Glomerular endothelial cell (primary cell): ENCODE data around the gene SPOCK1. TPM values are rescaled to one million over a fixed set of nuclear protein-coding genes. Genes with fewer than 3 reads are reported as not detected.
"Not testable (repeated sequence)": the region's sequence is repeated elsewhere in the genome, so short reads cannot be mapped to it uniquely, and the experiment has no call there.

Experiments
- DNase-seq: peaks from one replicate; pipeline ENCODE4 v3.0.0-alpha.2; 2011; ENCODE audit warnings: low read depth, low spot score; ENCODE audit errors: extremely low read depth
- total RNA-seq: library from RNA; depleted of rRNA; stranded (reverse); fragments of >200 nt; gene quantifications from 2 replicates; pipeline ENCODE4 v1.2.3, GENCODE V29; 2015

Gene SPOCK1
- total RNA-seq, 1 donor from 2014 or later, result 24.4 TPM

DNA sequence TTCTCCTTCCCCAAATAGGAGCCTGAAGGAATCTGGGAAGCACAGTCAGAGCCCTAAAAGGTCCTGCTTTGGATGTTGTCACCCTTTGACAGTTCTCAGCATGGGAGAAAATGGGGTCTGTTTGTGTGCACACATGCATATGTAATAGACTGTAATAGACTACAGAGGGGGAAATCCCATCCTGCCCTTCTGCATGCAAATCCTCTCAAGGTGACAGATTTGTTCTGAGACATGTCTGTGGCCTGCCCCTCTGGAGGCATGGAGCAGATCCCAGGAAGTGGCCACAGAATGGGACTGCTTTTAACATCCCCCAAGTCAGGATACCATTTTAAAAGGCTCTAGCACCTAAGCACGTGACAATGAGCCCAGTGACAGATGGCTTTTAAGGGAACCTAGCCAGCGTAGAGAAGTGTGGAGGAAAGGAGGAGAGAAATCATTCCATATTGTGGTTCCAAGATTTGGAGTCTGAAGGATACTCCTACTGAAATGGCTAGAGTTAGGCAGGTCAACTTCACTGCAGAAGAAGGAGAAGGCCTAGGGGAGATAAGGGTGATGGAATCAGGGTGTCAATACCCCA, 483.5 kb downstream of the SPOCK1 start:
- no peak for DNase-seq

DNA sequence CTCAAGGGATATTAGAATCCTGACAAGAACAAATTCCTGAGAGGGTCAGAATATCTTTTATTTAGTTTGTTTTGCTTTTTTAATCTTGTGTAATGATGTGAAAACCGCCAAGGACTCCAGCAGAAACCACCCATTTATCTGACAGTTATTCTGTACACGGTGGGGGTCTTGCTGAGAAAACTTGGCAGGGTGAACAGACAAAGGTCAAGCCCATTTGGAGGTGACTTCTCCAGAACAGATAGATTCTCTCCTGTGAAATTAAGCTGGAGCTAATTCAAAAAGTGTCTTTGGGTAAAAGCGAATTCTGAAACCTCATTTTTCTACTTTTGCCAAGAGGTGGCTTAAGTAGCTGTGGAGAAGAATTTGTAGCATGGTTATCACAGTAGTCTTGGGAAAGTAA, 484.4 kb downstream of the SPOCK1 start:
- no peak for DNase-seq

DNA sequence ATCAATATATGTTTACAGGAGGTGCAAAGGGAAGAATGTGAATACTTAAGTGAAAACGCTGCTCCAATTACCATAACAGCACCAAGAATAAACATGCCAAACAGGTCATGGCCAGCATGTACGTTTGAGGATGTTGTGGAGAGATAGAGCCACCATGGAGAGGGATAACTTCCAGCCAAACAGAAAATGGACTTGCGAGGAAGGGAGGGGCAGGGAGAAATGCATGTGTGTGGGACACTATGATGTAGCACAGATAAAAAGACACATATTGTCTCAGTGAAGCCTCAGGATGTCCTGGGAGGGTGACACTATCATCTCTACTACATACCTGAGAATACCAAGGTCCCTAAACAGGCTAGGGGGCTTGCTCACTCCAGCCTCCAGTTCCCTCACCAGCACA, 488.9 kb downstream of the SPOCK1 start:
- DNase-seq, result no peak

DNA sequence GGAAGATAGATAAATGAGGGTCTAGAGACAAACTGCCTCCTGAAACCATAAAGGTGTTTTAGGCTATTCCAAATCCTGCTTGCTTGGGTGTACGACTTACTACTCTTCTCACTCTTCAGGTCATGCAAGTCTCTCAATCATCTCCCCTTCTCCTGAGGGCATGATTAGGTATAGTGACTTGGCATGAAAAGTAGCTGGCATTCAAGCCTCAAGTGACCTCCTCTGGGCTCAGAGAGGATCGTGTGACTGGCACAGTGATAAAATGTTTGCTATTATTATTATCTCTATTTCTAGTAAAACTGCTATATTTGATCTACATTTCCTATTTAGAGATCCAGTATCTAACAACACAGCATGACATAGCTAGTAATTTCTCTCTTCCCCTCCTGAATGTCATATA, 494.8 kb downstream of the SPOCK1 start:
- DNase-seq, result no peak

DNA sequence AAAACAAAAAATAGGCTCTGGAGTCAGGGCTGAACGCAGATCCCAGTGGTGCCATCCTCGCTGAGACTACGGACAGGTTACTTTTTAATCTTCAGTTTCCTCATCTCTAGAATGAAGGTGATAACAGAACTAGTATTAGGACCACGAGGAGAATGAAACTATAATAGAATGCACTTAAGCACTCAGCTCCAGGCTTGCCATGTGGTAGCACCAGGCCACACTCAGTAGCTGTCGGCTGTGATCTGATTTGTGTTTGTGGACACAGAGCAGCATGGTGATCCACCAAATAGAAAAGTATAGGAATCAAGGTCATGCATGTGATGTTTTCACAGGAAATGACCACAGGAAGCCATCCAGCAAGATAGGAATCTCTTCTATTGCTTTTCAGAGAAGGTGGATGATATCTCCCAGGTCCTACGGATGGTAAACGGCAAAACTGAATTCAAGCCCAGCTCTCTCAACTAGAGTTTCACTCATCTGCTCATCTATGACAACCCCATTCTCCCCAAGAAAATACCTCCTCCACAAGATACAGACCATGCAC, 498.0 kb downstream of the SPOCK1 start:
- DNase-seq, result peak; percentile 4

DNA sequence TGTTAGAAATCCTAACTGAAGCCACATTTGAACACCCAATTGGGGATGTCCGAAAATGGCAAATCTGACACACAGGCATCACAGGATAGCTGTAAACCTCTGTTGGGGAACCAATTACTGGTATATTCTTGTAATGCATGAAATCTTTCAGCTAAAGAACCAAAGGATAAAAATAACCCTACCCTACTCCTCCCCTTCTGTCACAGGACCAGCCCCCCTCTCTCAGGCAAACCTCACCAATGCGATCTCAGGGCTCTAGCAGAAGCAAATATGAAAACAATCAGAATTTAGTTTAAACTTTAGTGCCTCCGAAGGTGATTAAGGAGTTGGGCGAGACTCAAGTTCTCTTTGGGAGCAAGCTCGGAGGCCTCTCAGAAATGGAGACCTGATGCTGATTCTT, 499.3 kb downstream of the SPOCK1 start:
- DNase-seq, result no peak

DNA sequence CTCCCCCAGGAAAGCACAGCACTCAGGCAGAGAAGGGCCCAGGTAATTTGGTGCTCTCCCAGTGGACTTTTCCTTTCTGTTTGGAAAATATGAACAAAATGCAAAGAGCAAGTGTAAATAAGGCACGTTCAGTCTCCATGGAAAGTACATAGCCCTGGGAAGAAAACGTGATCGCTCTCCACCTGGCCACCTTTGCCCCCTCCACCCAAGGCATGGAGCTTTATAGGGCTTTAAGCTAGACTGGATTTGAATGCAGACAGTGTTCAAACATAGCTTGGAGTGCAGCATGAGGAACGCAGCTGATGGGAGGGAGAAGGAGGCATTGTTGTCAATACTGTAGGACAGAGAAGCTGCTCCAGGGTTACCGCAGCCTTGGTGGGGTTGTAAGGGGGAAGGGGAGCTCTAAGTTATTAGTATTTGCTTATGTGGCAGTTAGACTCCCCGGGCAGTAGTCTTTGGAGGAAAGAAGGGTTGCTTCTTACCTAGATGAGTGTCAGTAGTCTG, 500.2 kb downstream of the SPOCK1 start:
- DNase-seq, result no peak

DNA sequence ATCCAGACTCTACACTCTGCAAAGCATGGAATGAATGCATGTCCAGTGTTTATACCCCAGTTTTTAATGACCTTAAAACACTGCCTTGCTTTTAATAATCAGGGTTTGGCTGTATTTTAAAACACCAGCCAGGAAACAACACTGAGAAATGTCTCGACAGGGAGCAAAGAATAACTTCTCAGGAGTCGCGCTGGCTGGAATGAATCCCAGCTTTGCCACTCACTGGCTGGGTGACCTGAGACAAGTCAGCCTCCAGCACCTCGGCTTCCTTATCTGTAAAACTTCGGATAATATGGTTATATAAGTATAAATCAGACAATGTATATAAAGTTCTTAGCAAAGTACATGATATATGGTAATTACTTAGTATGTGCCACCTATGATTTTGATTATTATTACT, 505.0 kb downstream of the SPOCK1 start:
- DNase-seq, result no peak

DNA sequence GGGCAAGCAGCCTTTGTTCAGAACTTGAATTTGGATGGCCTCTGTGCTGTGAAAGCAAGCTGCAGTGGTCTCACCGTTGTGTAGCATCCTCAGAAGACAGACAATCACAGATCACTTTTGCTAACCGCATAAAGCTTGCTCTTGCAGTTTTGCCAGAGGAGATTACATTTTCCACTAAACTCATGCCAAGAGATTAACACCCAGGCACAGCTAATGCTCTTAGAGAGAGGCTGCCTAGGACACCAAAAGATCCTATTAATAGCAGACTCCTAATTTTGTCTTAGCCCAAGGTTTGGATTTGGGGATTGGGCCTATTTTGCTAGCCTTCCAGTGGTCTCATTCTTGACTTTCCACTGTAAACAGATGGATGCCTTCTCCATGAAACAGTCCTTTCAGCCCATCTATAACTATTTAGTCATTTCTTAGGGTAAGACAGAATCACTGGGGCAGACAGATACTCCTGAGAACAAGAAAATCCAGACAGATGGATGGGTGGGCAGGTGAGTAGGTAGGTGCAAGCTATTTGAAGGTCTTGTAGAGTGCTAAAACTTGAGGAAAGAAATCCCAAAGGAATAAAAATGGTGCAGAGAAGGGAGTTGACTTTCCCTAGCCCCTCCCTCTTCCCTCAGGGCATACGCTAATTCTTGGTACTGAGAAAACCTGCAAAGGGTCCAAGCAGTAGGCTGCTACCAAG, 506.2 kb downstream of the SPOCK1 start:
- DNase-seq, result no peak

DNA sequence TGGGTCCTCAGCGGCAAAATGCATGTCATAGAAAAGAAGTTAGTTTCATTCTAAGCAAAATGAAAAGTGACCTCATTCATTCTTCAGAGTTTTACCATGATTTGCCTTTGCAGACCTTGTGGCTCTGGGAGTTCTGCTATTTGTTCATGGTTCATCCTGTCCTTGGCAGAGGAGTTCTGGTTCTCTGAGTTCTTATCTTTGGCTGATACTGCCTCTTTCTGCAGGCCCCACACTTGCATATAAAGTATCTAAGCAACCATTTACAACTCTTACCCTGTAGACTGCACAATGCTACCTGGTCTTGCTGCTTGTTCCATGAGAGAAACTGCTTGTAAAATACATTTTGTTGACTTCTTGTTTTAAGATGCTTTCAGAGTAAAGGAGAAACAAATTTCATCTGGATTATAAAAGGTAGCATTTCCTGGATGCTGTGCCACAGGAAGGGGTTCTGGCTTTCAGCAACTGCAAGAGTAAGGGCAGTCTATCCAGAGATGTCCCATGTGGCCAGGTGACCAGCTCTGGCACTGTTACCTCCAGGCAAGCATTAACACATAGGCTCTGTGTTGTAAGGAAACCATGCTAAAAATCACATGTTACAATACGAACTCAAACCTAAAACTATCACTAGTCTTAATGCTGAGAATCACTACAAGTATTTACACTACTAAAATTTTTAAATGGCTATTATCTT, 513.2 kb downstream of the SPOCK1 start:
- no peak for DNase-seq

DNA sequence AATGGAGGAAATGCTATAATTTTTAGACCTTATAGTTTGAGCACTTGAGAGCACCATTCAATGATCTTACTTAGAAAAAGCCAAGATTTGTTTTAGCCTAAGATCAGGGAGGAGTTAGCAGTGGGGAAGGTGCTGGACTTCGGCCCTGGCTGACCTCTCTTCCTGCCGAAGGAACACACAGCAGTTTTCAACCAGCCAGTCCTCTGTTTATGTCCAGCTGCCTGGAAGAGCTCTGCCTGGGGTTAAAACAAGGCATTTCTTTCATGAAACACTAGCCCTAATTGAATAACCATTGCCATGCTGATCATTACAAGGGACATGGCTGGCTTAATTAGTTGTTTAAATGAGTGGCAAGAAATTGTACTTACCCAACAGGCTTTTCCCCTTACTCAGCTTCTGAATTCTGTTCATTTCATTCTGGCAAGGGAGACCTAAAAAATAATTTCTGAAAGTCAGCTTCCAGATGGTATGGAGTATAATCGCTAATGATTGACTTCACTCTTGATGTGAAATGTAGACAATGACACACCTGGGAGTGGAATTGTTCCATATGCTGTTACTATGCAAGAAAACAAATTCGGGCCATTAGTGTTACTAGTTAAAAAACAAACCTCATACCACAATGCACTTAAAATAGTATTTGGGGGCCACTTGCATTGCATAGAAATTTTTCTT, 514.2 kb downstream of the SPOCK1 start:
- DNase-seq, result no peak

DNA sequence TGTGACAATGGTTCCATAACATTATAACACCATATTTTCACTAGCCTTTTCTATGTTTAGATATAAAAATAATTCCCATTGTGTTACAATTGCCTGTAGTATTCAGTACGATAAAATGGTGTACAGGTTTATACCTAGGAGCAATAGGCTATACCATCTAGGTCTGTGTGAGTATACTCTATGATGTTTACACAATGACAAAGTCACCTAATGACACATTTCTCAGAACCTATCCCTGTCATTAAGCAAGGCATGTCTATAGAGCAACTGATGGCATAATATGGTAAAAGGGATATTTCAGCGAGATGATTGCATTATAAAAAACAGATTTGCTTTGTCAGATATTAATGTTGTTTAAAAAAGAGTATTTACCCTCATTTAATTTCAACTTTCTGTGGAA, 517.2 kb downstream of the SPOCK1 start:
- no peak for DNase-seq

DNA sequence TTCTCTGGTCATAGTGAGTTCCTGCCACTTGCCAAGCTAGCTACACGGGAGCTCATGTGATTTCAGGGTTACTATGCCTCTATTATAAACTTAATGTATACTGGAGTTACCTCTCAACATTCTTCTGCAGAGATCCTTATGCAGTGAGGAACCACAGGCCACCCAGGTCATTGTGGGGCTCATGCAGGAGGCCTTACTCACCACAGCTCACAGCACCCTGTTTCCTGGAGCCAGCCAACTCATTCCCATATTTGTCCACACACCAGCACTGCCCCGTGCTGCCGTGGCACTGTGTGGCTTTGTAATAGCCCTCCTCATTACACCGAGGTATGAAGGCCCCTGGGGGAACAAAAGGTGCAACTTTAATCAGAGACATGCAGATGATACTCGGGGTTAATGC, 520.0 kb downstream of the SPOCK1 start:
- no peak for DNase-seq

DNA sequence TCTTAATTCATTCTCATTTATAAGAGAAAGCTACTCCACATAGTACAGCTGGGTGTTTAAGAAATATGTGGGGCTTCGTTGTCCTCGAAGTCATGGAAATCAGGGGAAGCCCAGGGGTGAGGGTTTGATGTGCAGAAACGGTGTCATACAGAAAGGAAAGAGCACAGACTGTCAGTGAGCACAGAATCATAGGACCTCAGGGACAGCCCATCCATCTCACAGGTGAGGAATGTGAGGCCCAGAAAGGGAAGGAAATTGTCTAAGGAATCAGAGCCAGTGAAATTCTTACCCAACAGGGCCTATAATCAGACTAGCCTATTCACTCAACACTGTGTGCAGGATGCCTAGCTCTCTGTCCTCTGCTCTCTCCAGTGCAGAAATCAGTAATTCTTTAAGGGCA, 535.6 kb downstream of the SPOCK1 start:
- no peak for DNase-seq

DNA sequence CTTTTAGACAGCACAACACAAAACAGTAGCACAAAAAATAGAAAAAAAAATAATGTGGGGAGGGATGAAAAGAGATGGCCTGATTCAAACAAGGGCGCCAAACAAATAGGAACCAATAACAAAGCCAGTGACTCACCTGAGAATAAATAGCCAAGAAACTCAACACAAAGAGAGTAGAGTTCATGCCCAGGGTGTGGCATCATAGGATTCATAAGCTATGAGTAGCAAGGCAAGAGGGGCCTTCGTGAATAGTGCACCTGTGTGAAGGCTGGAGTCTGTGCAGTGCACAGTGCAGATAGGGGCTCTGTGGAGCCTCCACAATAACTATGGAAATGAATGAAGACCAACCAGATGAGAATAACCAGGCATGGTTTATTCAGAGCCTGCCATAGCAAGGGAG, 541.7 kb downstream of the SPOCK1 start:
- no peak for DNase-seq

DNA sequence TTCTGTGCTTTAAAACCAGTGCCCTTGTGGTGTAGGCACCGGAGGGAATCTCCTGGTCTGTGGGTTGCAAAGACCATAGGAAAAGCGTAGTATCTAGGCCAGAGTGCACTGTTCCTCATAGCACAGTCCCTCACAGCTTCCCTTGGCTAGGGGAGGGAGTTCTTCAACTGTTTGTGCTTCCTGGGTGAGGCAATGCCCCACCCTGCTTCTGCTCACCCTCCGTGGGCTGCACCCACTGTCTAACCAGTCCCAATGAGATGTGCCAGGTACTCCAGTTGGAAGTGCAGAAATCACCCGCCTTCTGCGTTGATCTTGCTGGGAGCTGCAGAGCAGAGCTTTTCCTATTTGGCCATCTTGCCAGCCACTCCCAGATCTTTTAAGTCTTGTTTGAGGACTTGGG, 545.0 kb downstream of the SPOCK1 start:
- DNase-seq, result not testable (repeated sequence)

DNA sequence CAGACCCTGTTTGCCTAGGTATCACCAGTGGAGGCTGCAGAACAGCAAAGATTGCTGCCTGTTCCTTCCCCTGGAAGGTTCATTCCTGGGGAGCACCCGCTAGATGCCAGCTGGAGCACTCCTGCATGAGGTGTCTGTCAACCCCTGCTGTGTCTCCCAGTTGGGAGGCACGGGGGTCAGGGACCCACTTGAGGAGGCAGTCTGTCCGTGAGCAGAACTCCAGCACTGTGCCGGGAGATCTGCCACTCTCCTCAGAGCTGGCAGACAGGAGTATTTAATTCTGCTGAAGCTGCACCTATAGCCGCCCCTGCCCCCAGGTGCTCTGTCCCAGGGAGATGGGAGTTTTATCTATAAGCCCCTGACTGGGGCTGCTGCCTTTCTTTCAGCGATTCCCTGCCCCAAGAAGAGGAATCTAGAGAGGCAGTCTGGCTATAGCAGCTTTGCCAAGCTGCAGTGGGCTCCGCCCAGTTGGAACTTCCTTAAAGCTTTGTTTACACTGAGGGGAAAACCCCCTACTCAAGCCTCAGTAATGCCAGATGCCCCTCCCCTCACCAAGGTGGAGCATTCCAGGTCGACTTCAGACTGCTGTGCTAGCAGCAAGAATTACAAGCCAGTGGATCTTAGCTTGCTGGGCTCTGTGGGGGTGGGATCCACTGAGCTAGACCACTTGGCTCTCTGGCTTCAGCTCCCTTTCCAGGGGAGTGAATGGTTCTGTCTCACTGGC, 545.6 kb downstream of the SPOCK1 start:
- DNase-seq, result not testable (repeated sequence)

DNA sequence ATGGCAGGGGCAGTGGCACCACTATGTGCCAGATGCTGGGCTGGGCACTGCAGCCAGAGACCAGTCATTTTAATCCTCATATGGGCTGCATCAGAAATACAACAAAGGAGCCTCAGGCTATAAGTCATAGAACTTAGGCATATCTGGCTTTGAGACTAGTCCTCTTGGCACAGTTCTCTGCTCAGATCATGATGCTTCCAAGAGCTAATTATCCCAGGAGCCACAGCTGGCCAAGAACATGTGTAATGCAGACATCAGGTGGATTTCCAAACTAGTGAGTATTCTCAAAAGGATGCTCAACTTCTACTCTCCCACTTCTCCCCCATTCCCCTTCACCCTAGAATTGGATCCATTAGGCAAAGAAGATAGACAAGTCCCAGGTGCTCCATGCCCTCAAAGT, 571.6 kb downstream of the SPOCK1 start:
- DNase-seq, result no peak

DNA sequence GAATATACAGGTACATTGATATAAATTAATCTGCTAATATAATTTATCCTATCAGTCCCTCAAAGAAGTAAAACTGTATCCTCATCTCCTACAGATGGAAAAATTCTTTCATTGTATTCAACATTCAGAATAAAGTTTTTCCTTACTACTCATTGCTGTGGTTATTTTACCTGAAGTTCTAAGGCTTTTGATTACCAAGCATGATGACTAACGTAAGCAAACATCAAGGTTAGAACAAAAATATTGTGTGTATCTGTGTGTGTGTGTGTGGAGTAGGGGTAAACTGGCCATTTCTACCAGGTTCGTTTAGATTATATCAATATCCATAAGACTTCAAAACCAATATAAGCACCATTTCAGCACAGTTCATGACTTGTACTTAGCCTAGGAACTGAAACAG, 573.1 kb downstream of the SPOCK1 start:
- no peak for DNase-seq
